Keratinocyte (primary cell): ENCODE data around the gene IFITM10.

ENCODE experiments used
- CTCF ChIP-seq, 3 experiments: IDR thresholded peaks in 1 of 3; conservative IDR thresholded peaks in 1 of 3; optimal IDR thresholded peaks in 1 of 3; 2 replicates in 2 of 3; 3 replicates in 1 of 3; pipeline versions ENCODE3 to v1.5.1; 2011; ENCODE audit warnings: low read length in 3 of 3, mild to moderate bottlenecking in 3 of 3, moderate library complexity in 2 of 3, control low read depth in 1 of 3, inconsistent platforms in 1 of 3; ENCODE audit not compliant: insufficient read depth in 2 of 3; ENCODE audit errors: extremely low read depth in 1 of 3
- EZH2 ChIP-seq: IDR thresholded peaks from one replicate; pipeline ENCODE4 v1.6.1; 2012; ENCODE audit warnings: inconsistent platforms, mild to moderate bottlenecking, low read length, moderate library complexity

GRCh38 chr11:1793081-1793480, 42.7 kb upstream of the IFITM10 start:
- no peak for TF ChIP-seq CTCF (optimal IDR thresholded peaks at IDR 0.05 in 1 of 3, IDR thresholded peaks at IDR 0.05 in 1 of 3, conservative IDR thresholded peaks at IDR 0.05 in 1 of 3; ENCODE audit: extremely low read depth in 1 of 3, insufficient read depth in 2 of 3, low read length in 3 of 3)
- TF ChIP-seq EZH2 = no peak
